Natural killer cell (primary cell): ENCODE data around the gene RASGEF1B. TPM values are rescaled to one million over a fixed set of nuclear protein-coding genes. Genes with fewer than 3 reads are reported as not detected.

Experiments
- ATAC-seq, 3 donors: fragments of 150-1000 bp in 2 of 3; fragments of 200-7000 bp in 1 of 3; cut with Tn5 transposase; 1 replicate in 1 of 3; 2 replicates in 2 of 3; pipeline ENCODE4 v1.10.0; 2021; ENCODE audit warnings: mild to moderate bottlenecking in 2 of 3, moderate library complexity in 2 of 3
- DNase-seq, 2 donors: peaks; one replicate each; pipeline versions ENCODE4 v3.0.0 to v3.0.0-alpha.2; 2013 to 2021; ENCODE audit warnings: mixed read lengths in 1 of 2
- H3K27ac ChIP-seq: one replicate; pipeline ENCODE4 v1.5.1; 2013; ENCODE audit warnings: mild to moderate bottlenecking, low read length
- H3K27me3 ChIP-seq: one replicate; pipeline ENCODE4 v1.6.1; 2013; ENCODE audit warnings: low read length; ENCODE audit not compliant: control insufficient read depth, insufficient read depth
- H3K36me3 ChIP-seq: one replicate; pipeline ENCODE4 v1.6.1; 2013; ENCODE audit warnings: low read length; ENCODE audit not compliant: control insufficient read depth, insufficient read depth
- H3K4me1 ChIP-seq: one replicate; pipeline ENCODE4 v1.6.1; 2013; ENCODE audit warnings: low read length; ENCODE audit not compliant: control insufficient read depth, insufficient read depth
- H3K4me3 ChIP-seq: one replicate; pipeline ENCODE4 v1.5.1; 2013; ENCODE audit warnings: low read length
- H3K9me3 ChIP-seq: one replicate; pipeline ENCODE4 v1.6.1; 2013; ENCODE audit warnings: low read length; ENCODE audit not compliant: control insufficient read depth, insufficient read depth
- H3K27ac Mint-ChIP-seq, 2 donors: one replicate each; pipeline ENCODE4 v1.8.0; 2022; ENCODE audit warnings: mild to moderate bottlenecking in 2 of 2, mixed read lengths in 2 of 2, moderate library complexity in 1 of 2
- H3K27me3 Mint-ChIP-seq, 2 donors: one replicate each; pipeline ENCODE4 v1.8.0; 2022; ENCODE audit warnings: low read depth in 2 of 2, mixed read lengths in 2 of 2
- H3K36me3 Mint-ChIP-seq: one replicate; pipeline ENCODE4 v1.8.0; 2022; ENCODE audit warnings: mixed read lengths
- H3K4me1 Mint-ChIP-seq, 2 donors: one replicate each; pipeline ENCODE4 v1.8.0; 2022; ENCODE audit warnings: mixed read lengths in 2 of 2
- H3K4me3 Mint-ChIP-seq: one replicate; pipeline ENCODE4 v1.8.0; 2022; ENCODE audit warnings: mild to moderate bottlenecking, moderate library complexity, mixed read lengths
- H3K9me3 Mint-ChIP-seq, 2 donors: one replicate each; pipeline ENCODE4 v1.8.0; 2022; ENCODE audit warnings: mixed read lengths in 2 of 2
- CTCF ChIP-seq: fragments of 200-600 bp; IDR thresholded peaks from one replicate; pipeline ENCODE4 v1.8.0; 2022; ENCODE audit warnings: antibody characterized with exemption
- WGBS: methylation state at CpG from one replicate; pipeline ENCODE4 v1.1.7; 2013; ENCODE audit warnings: missing lambda C conversion rate; ENCODE audit not compliant: insufficient coverage; 5-methylcytosine and 5-hydroxymethylcytosine counted together
- intact Hi-C: fragments of 100-400 bp; cut with micrococcal nuclease; formaldehyde crosslinking; loops from one replicate; pipeline ENCODE4 v1.14.2; 2022
- total RNA-seq, 4 donors: library from RNA; stranded (reverse); fragments of 120-200 nt in 1 of 4; gene quantifications; one replicate each; pipeline versions ENCODE4 v1.2.3 to v1.2.4, GENCODE V29; 2013 to 2022

The RASGEF1B gene
- total RNA-seq, 3 donors from 2014 or later (not counting 1 experiment from before 2014, with no cell fraction given): 42.9 to 106 (median 90.8) TPM

GRCh38 chr4:81506731-81507130, 35.0 kb upstream of the RASGEF1B start:
- ATAC-seq (peak in 1 of 3 donors; percentile 30), DNase-seq (peak in 1 of 2 donors; percentile 20)
- Mint-ChIP-seq H3K36me3 (no peaks in the 10 kb centered on the region), H3K27me3 (no peaks in the 10 kb centered on the region), H3K4me3 (no peak overlapping the region), H3K9me3 (no peaks in the 10 kb centered on the region), H3K27ac (peak overlapping the region; percentile 57 to 90), H3K4me1 (peaks cover 45 to 48% of the 10 kb centered on the region in 2 donors)
- Histone ChIP-seq H3K9me3 (no peaks in the 10 kb centered on the region), H3K4me3 (no peak overlapping the region), H3K36me3 (no peaks in the 10 kb centered on the region), H3K4me1 (peaks cover 33% of the 10 kb centered on the region), H3K27ac (no peak overlapping the region), H3K27me3 (no peaks in the 10 kb centered on the region)
- WGBS: 88% methylated on average over 2 of the region's 2 CpGs
- no peak for TF ChIP-seq CTCF
- intact Hi-C loops: no loop called here

- no peaks in the 10 kb centered on the region for H3K9me3 ChIP-seq
- TF ChIP-seq CTCF: no peak
- H3K36me3 ChIP-seq: no peaks in the 10 kb centered on the region
- peaks cover 33% of the 10 kb centered on the region for H3K4me1 ChIP-seq
- H3K27ac ChIP-seq: peak overlapping the region; percentile 74
- Mint-ChIP-seq H3K27ac (peak overlapping the region; percentile 76 to 90), H3K36me3 (no peaks in the 10 kb centered on the region), H3K4me3 (peak overlapping the region; percentile 72), H3K27me3 (no peaks in the 10 kb centered on the region), H3K4me1 (peaks cover 45 to 48% of the 10 kb centered on the region in 2 donors), H3K9me3 (no peaks in the 10 kb centered on the region)
- WGBS: 27% methylated on average over 1 of the region's 2 CpGs
- no peak overlapping the region for H3K4me3 ChIP-seq
- DNase-seq (no peak), ATAC-seq (peak in 1 of 3 donors; percentile 5)
- H3K27me3 ChIP-seq: no peaks in the 10 kb centered on the region
- intact Hi-C loops: loop anchor here (1.0 kb wide), 1 partner anchor 13 kb away; no protein-coding TSS in a partner anchor
Observed at GRCh38 chr4:81505726-81506125, 34.0 kb upstream of the RASGEF1B start.

- Mint-ChIP-seq H3K27ac (peak overlapping the region; percentile 76 to 90), H3K4me1 (peaks cover 41 to 43% of the 10 kb centered on the region in 2 donors), H3K4me3 (peak overlapping the region; percentile 72), H3K9me3 (no peaks in the 10 kb centered on the region), H3K27me3 (no peaks in the 10 kb centered on the region), H3K36me3 (no peaks in the 10 kb centered on the region)
- H3K9me3 ChIP-seq: no peaks in the 10 kb centered on the region
- intact Hi-C loops: loop anchor here (1.0 kb wide), 1 partner anchor 13 kb away; no protein-coding TSS in a partner anchor
- WGBS: 2% methylated on average over 8 of the region's 8 CpGs
- H3K27ac ChIP-seq: peak overlapping the region; percentile 74
- DNase-seq (peak; percentile 55 to 80), ATAC-seq (peak; percentile 64 to 82 (median 72))
- no peaks in the 10 kb centered on the region for H3K27me3 ChIP-seq
- H3K4me3 ChIP-seq: no peak overlapping the region
- H3K36me3 ChIP-seq: no peaks in the 10 kb centered on the region
- no peak for TF ChIP-seq CTCF
- peaks cover 33% of the 10 kb centered on the region for H3K4me1 ChIP-seq
Observed at GRCh38 chr4:81505004-81505598, 33.4 kb upstream of the RASGEF1B start.
